Hepatocyte (in vitro differentiated cells): ENCODE results near the gene CD80.

Experiments used
- CTCF ChIP-seq: fragments of 200-600 bp; sonication (generic); IDR thresholded peaks from 2 replicates; pipeline ENCODE4 v1.5.1; 2016; ENCODE audit warnings: antibody characterized with exemption, mild to moderate bottlenecking; ENCODE audit not compliant: poor library complexity
- EZH2 ChIP-seq: fragments of 200-600 bp; sonication (generic); IDR thresholded peaks from 2 replicates; pipeline ENCODE4 v1.6.1; 2016; ENCODE audit warnings: antibody characterized with exemption, mild to moderate bottlenecking, borderline replicate concordance

- no peak for TF ChIP-seq CTCF
- TF ChIP-seq EZH2: no peak
Measured at GRCh38 chr3:119531151-119531550, 28.3 kb downstream of the CD80 start.
